GF-D8 (cell line): Measurements from ENCODE around the gene SUN2.
"Not testable (repeated sequence)": the region's sequence is repeated elsewhere in the genome, so short reads cannot be mapped to it uniquely, and the experiment has no call there.

Source experiments
- DNase-seq: peaks from one replicate; lab custom pipeline; 2025; lab: John Stamatoyannopoulos, UW

Gene SUN2

GRCh38 chr22:38755911-38756532 lies at the start of gene SUN2:
SUN2 (minus strand) TSS chr22:38755998; CDS start chr22:38752628, 3,370 bp downstream.
- DNase-seq = peak; percentile 42

- not testable (repeated sequence) for DNase-seq
Measured at GRCh38 chr22:38805041-38805593, 49.3 kb upstream of the SUN2 start.

GRCh38 chr22:38802671-38803121 lies 46.9 kb upstream of the SUN2 start:
- no peak for DNase-seq

GRCh38 chr22:38799265-38800002 lies 43.6 kb upstream of the SUN2 start:
- no peak for DNase-seq

GRCh38 chr22:38798496-38798895 lies 42.7 kb upstream of the SUN2 start:
- no peak for DNase-seq

GRCh38 chr22:38796262-38796957 lies 40.6 kb upstream of the SUN2 start:
- DNase-seq = no peak

- DNase-seq = no peak
Measured at GRCh38 chr22:38795569-38795968, 39.8 kb upstream of the SUN2 start.

GRCh38 chr22:38793721-38794466 lies 38.1 kb upstream of the SUN2 start, which contains the start of gene DNAL4:
DNAL4 (minus strand) TSS chr22:38794143; CDS start chr22:38782731, 11,412 bp downstream.
- peak; percentile 91 for DNase-seq

- no peak for DNase-seq
Measured at GRCh38 chr22:38793317-38793716, 37.5 kb upstream of the SUN2 start.

GRCh38 chr22:38792833-38793232 lies 37.0 kb upstream of the SUN2 start:
- no peak for DNase-seq

GRCh38 chr22:38789606-38790005 lies 33.8 kb upstream of the SUN2 start:
- no peak for DNase-seq

- no peak for DNase-seq
Measured at GRCh38 chr22:38788846-38789245, 33.0 kb upstream of the SUN2 start.

GRCh38 chr22:38788021-38788816 lies 32.4 kb upstream of the SUN2 start:
- no peak for DNase-seq

GRCh38 chr22:38786631-38787030 lies 30.8 kb upstream of the SUN2 start:
- DNase-seq = no peak

- DNase-seq = no peak
Measured at GRCh38 chr22:38784856-38785255, 29.1 kb upstream of the SUN2 start.

GRCh38 chr22:38784035-38784434 lies 28.2 kb upstream of the SUN2 start:
- no peak for DNase-seq

- no peak for DNase-seq
Measured at GRCh38 chr22:38783095-38783615, 27.4 kb upstream of the SUN2 start.

GRCh38 chr22:38782402-38783094 lies 26.8 kb upstream of the SUN2 start:
- no peak for DNase-seq

- no peak for DNase-seq
Measured at GRCh38 chr22:38781033-38781432, 25.2 kb upstream of the SUN2 start.

GRCh38 chr22:38777087-38777671 lies 21.4 kb upstream of the SUN2 start:
- no peak for DNase-seq
